ENCODE results near the gene GRK6. TPM values are rescaled to one million over a fixed set of nuclear protein-coding genes. Genes with fewer than 3 reads are reported as not detected.

GRK6 gene
- total RNA-seq, 2 donors from 2014 or later: 38.0 to 64.4 TPM

- no peak for TF ChIP-seq CTCF (IDR thresholded peaks at IDR 0.05)
- intact Hi-C loops (cut with DNase I): no loop called here
- DNase-seq: no peak
Measured at GRCh38 chr5:177393206-177393765, 33.2 kb upstream of the GRK6 start.

GRCh38 chr5:177393990-177394389 lies 32.5 kb upstream of the GRK6 start:
- no peaks in the 10 kb centered on the region for H3K27me3 ChIP-seq
- no peak overlapping the region for H3K9ac ChIP-seq (ENCODE audit: low read depth in 2 of 2, low read length in 2 of 2)
- intact Hi-C loops (cut with DNase I): no loop called here
- no peak overlapping the region for H3K27ac ChIP-seq
- DNase-seq: no peak
- H3K4me1 ChIP-seq: peaks cover 9% of the 10 kb centered on the region
- H3K9me3 ChIP-seq: no peaks in the 10 kb centered on the region
- no peaks in the 10 kb centered on the region for H3K36me3 ChIP-seq
- TF ChIP-seq CTCF (IDR thresholded peaks at IDR 0.05): no peak
- no peak overlapping the region for H3K4me3 ChIP-seq

More at GRCh38 chr5:177393206-177393765, 33.2 kb upstream of the GRK6 start:
- Histone ChIP-seq H3K9me3 (no peaks in the 10 kb centered on the region), H3K36me3 (no peaks in the 10 kb centered on the region), H3K27ac (no peak overlapping the region), H3K4me1 (peaks cover 9% of the 10 kb centered on the region), H3K9ac (ENCODE audit: low read depth in 2 of 2, low read length in 2 of 2) (no peak overlapping the region), H3K4me3 (no peak overlapping the region), H3K27me3 (no peaks in the 10 kb centered on the region)

- intact Hi-C loops (cut with DNase I): no loop called here
- Histone ChIP-seq H3K27me3 (peaks cover 6% of the 10 kb centered on the region), H3K9ac (ENCODE audit: low read depth in 2 of 2, low read length in 2 of 2) (no peak overlapping the region), H3K4me3 (no peak overlapping the region), H3K9me3 (no peaks in the 10 kb centered on the region), H3K36me3 (no peaks in the 10 kb centered on the region), H3K27ac (no peak overlapping the region), H3K4me1 (peaks cover 5% of the 10 kb centered on the region)
- DNase-seq: no peak
- no peak for TF ChIP-seq CTCF (IDR thresholded peaks at IDR 0.05)
Measured at GRCh38 chr5:177396078-177396477, 30.4 kb upstream of the GRK6 start.

GRCh38 chr5:177396807-177397206 lies 29.7 kb upstream of the GRK6 start:
- peaks cover 10% of the 10 kb centered on the region for H3K27me3 ChIP-seq
- H3K4me1 ChIP-seq: peaks cover 5% of the 10 kb centered on the region
- H3K4me3 ChIP-seq: no peak overlapping the region
- H3K36me3 ChIP-seq: no peaks in the 10 kb centered on the region
- intact Hi-C loops (cut with DNase I): no loop called here
- no peak overlapping the region for H3K9ac ChIP-seq (ENCODE audit: low read depth in 2 of 2, low read length in 2 of 2)
- no peak for TF ChIP-seq CTCF (IDR thresholded peaks at IDR 0.05)
- H3K9me3 ChIP-seq: no peaks in the 10 kb centered on the region
- H3K27ac ChIP-seq: no peak overlapping the region
- no peak for DNase-seq

- no peak for DNase-seq
- Histone ChIP-seq H3K4me3 (no peak overlapping the region), H3K36me3 (no peaks in the 10 kb centered on the region), H3K9me3 (no peaks in the 10 kb centered on the region), H3K27ac (no peak overlapping the region), H3K27me3 (peaks cover 10% of the 10 kb centered on the region), H3K4me1 (peaks cover 15% of the 10 kb centered on the region), H3K9ac (ENCODE audit: low read depth in 2 of 2, low read length in 2 of 2) (no peak overlapping the region)
- intact Hi-C loops (cut with DNase I): no loop called here
- no peak for TF ChIP-seq CTCF (IDR thresholded peaks at IDR 0.05)
Measured at GRCh38 chr5:177397875-177398390, 28.5 kb upstream of the GRK6 start.
